ENCODE measurements around the gene GMPR2.
"Not testable (repeated sequence)": the region's sequence is repeated elsewhere in the genome, so short reads cannot be mapped to it uniquely, and the experiment has no call there.

GMPR2 gene

DNA sequence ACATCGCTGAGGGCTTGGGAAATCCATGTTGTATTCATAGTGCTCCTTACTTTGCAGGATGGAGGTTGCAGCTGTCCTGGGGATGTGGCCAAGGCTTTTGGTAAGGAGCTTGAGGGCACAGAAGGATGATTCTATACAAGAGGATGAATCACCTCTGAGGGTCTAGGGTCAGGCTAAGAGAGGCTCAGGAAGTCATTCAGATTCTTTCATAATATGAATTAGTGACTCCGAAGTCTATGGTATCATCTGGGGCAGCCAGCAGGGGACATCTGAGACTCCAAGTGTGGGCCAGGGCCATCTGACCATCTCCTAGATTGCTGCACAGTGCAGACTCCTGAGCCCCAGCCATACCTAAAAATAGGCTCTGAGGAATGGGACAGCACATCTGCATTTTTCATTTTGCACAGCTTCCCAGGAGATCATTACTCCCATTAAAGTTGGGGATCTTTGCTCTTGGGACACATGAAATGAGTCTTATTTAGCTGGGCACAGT, 4.8 kb downstream of the GMPR2 start:
- no peak overlapping the region for H3K4me3 ChIP-seq (ENCODE audit: low read depth, low read length)
- no peak for DNase-seq (ENCODE audit: low read depth)
- TF ChIP-seq, protein P1, sequence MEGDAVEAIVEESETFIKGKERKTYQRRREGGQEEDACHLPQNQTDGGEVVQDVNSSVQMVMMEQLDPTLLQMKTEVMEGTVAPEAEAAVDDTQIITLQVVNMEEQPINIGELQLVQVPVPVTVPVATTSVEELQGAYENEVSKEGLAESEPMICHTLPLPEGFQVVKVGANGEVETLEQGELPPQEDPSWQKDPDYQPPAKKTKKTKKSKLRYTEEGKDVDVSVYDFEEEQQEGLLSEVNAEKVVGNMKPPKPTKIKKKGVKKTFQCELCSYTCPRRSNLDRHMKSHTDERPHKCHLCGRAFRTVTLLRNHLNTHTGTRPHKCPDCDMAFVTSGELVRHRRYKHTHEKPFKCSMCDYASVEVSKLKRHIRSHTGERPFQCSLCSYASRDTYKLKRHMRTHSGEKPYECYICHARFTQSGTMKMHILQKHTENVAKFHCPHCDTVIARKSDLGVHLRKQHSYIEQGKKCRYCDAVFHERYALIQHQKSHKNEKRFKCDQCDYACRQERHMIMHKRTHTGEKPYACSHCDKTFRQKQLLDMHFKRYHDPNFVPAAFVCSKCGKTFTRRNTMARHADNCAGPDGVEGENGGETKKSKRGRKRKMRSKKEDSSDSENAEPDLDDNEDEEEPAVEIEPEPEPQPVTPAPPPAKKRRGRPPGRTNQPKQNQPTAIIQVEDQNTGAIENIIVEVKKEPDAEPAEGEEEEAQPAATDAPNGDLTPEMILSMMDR (conservative IDR thresholded peaks at IDR 0.05; ENCODE audit: low read depth, low read length): no peak

DNA sequence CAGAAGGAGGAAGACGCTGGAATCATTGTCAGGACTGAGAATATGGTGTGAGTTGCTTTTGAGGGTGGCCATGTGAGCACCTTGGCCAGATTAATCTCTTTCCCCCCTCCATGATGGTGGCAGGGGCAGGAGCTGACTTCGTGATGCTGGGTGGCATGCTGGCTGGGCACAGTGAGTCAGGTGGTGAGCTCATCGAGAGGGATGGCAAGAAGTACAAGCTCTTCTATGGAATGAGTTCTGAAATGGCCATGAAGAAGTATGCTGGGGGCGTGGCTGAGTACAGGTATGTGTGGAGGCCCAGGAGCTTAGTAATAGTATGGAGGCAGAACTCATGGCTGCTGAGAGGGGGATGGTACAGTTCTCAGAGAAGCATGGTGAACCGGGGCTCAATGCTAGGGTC, 5.4 kb downstream of the GMPR2 start:
- TF ChIP-seq, protein P1 (conservative IDR thresholded peaks at IDR 0.05; ENCODE audit: low read depth, low read length): no peak
- H3K4me3 ChIP-seq (ENCODE audit: low read depth, low read length): no peak overlapping the region
- DNase-seq (ENCODE audit: low read depth): no peak

DNA sequence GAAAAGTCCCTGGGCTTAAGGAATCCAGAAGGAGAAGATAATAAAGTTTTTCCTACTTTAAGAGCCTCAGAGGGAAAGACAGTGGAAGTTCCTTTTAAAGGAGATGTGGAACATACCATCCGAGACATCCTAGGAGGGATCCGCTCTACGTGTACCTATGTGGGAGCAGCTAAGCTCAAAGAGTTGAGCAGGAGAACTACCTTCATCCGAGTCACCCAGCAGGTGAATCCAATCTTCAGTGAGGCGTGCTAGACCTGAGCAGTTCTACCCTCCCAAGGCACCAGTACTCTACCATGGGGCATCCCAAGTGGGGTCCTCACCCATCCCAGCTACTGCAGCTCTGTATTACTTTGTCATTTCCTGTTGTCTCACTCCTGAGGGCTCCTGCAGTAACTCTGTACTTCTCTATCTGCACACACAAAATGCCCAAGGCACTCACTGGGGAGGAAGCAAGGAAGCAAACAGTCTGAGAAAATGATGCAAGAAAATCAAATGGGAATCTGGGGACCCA, 5.9 kb downstream of the GMPR2 start:
- TF ChIP-seq, protein P1 (conservative IDR thresholded peaks at IDR 0.05; ENCODE audit: low read depth, low read length): no peak
- H3K4me3 ChIP-seq (ENCODE audit: low read depth, low read length): no peak overlapping the region
- DNase-seq (ENCODE audit: low read depth): no peak

DNA sequence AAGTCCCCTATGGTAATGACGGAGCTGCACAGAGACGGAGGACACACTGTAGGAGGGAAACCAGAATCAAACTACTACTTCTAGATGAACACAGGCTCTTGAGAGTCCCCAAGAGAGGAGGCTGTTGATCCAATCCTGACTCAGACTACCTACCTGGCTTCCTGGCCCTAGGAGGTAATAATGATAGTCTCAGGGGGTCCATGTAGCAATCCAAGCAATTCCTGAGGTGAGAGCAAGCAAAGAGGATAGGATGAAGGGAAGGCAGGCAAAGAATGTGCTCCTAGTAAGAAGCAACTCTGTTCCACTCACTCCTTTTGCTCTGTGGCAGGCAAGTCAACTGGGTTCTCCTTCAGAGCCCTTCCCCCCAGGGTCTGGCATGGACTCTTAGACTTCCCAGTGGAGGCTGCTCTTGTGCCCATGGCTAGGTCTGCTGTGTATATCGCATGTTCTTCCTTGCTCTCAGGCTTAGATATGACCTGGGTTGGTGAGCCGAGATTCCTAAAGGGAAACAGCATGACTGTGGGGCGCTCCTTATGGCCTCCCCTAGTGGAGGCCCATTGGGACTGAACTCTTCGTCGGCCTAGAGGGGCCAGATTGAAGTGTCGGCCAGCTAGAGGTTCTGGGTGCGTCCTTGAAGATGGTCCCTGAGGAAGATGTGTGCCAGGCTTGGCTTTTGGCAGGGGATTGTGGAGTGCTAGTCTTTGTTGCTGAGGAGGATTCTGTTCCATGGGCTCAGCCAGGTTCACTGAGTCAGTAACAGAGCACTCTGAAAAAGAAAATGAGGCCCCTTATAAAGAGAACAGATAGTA, 7.6 kb downstream of the GMPR2 start:
- DNase-seq (ENCODE audit: low read depth): no peak
- H3K4me3 ChIP-seq (ENCODE audit: low read depth, low read length): no peak overlapping the region
- TF ChIP-seq, protein P1 (conservative IDR thresholded peaks at IDR 0.05; ENCODE audit: low read depth, low read length): no peak

DNA sequence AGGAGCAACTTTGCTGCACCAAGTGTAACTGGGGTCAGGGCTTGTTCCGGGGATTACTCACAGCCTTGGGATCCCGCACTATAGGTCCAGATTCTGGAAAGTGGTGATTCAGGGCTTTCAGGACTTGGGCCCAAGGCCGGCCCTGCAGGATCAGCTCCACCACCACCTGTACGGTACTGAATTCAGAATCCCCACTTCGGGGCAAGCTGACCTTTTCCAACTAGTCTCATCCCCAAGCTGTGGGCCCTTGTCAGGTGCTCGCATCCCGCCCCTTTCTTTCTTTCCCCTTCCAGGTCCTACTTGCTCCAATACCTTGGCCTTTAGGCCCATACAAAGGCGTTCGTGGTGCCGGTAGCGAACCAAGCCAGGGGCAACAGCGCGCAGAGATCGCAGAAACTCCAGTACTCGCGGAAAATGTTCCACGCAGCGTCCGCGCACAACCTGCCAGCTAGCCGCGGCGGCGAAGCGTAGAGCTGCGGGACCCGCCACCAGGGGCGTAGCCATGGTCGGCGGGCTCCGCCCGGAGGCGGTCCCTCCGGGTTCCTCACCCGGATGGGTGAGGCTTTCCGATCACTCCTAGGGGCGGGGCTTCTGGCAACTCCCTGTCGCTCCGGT, 9.2 kb downstream of the GMPR2 start:
- peak overlapping the region; percentile 87 for H3K4me3 ChIP-seq (ENCODE audit: low read depth, low read length)
- DNase-seq (ENCODE audit: low read depth): peak; percentile 94
- TF ChIP-seq, protein P1 (conservative IDR thresholded peaks at IDR 0.05; ENCODE audit: low read depth, low read length): peak; percentile 51

DNA sequence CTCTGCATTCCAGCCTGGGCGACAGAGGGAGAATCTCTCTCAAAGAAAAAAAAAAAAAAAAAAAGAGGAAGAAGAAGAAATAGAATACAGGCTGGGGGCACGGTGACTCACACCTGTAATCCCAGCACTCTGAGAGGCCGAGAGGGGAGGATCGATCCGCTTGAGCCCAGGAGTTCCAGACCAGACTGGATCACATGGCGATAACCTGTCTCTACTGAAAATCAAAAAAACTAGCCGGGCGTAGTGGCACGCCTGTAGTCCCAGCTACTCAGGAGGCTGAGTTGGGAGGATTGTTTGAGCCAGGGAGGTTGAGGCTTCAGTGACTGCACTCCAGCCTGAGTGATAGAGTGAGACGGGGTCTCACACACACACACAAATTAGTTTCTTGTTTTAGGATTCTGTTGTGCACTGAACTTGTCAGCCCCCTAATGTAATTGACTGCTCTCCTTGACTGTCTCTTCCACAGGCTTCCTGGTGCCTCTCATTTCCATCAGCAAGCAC, 10.7 kb downstream of the GMPR2 start:
- peak; percentile 25 for DNase-seq (ENCODE audit: low read depth)
- TF ChIP-seq, protein P1 (conservative IDR thresholded peaks at IDR 0.05; ENCODE audit: low read depth, low read length): no peak
- peak overlapping the region; percentile 87 for H3K4me3 ChIP-seq (ENCODE audit: low read depth, low read length)

DNA sequence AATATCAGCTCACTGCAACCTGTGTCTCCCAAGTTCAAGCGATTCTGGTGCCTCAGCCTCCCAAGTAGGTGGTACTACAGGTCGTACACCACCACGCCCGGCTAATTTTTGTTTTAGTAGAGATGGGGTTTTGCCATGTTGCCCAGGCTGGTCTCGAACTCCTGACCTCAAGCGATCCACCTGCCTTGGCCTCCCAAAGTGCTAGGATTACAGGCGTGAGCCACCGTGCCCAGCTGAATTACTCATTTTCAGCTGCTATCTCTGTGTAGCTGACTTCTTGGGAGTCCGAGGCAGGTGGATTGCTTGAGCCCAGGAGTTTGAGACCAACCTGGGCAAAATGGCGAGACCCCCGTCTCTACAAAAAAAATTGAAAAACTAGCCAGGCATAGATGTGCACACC, 12.6 kb downstream of the GMPR2 start:
- not testable (repeated sequence) for DNase-seq (ENCODE audit: low read depth); H3K4me3 ChIP-seq (ENCODE audit: low read depth, low read length)

Measured in choroid plexus epithelial cell (primary cell).